HEK293T (cell line): Measurements from ENCODE around the gene CALML3.

Experiments
- CTCF ChIA-PET: fragments of 350-600 bp; formaldehyde crosslinking; extraction: SDS; loops from one replicate; lab custom pipeline; 2021; ENCODE audit warnings: antibody characterized with exemption, inconsistent platforms; lab: Yijun Ruan, JAX
- POLR2A ChIA-PET: fragments of 350-600 bp; formaldehyde crosslinking; extraction: SDS; loops from one replicate; lab custom pipeline; 2020; ENCODE audit warnings: antibody characterized with exemption, inconsistent platforms; lab: Yijun Ruan, JAX
- DNase-seq: peaks from one replicate; pipeline ENCODE4 v3.0.0; 2012; ENCODE audit warnings: mixed read lengths; ENCODE audit errors: extremely low spot score
- ARNT ChIP-seq: fragments of 450-650 bp; IDR thresholded peaks from 2 replicates; pipeline ENCODE4 v1.6.1; 2017; ENCODE audit warnings: mild to moderate bottlenecking
- BHLHE40 ChIP-seq: fragments of 450-650 bp; IDR thresholded peaks from 2 replicates; pipeline ENCODE4 v1.6.1; 2016; ENCODE audit warnings: mild to moderate bottlenecking, moderate library complexity, borderline replicate concordance
- CTBP1 ChIP-seq: fragments of 450-650 bp; IDR thresholded peaks from 2 replicates; pipeline ENCODE4 v1.6.1; 2016; ENCODE audit warnings: borderline replicate concordance
- ELF4 ChIP-seq: fragments of 450-650 bp; IDR thresholded peaks from 2 replicates; pipeline ENCODE4 v1.6.1; 2017; ENCODE audit warnings: antibody characterized with exemption
- FOXA1 ChIP-seq: fragments of 450-650 bp; IDR thresholded peaks from 2 replicates; pipeline ENCODE4 v1.6.1; 2016; ENCODE audit warnings: mild to moderate bottlenecking
- FOXK2 ChIP-seq: fragments of 450-650 bp; IDR thresholded peaks from 2 replicates; pipeline ENCODE4 v1.6.1; 2016; ENCODE audit warnings: mild to moderate bottlenecking
- FOXM1 ChIP-seq: fragments of 450-650 bp; IDR thresholded peaks from 2 replicates; pipeline ENCODE4 v1.6.1; 2017; ENCODE audit warnings: mild to moderate bottlenecking, borderline replicate concordance
- HDGF ChIP-seq: fragments of 450-650 bp; IDR thresholded peaks from 2 replicates; pipeline ENCODE4 v1.6.1; 2017; ENCODE audit warnings: antibody characterized with exemption, borderline replicate concordance
- L3MBTL2 ChIP-seq: fragments of 450-650 bp; conservative IDR thresholded peaks from 2 replicates; pipeline ENCODE4 v1.6.1; 2016; ENCODE audit warnings: mild to moderate bottlenecking
- LEF1 ChIP-seq: fragments of 450-650 bp; IDR thresholded peaks from 2 replicates; pipeline ENCODE4 v1.6.1; 2017; ENCODE audit warnings: mild to moderate bottlenecking, borderline replicate concordance
- NFRKB ChIP-seq: fragments of 450-650 bp; IDR thresholded peaks from 2 replicates; pipeline ENCODE4 v1.6.1; 2016; ENCODE audit warnings: mild to moderate bottlenecking, moderate library complexity
- PKNOX1 ChIP-seq: fragments of 450-650 bp; IDR thresholded peaks from 2 replicates; pipeline ENCODE4 v1.6.1; 2016
- SP1 ChIP-seq: fragments of 450-650 bp; IDR thresholded peaks from 2 replicates; pipeline ENCODE4 v1.6.1; 2017
- SUZ12 ChIP-seq: fragments of 450-650 bp; IDR thresholded peaks from 2 replicates; pipeline ENCODE4 v1.6.1; 2016; ENCODE audit warnings: mild to moderate bottlenecking
- TARDBP ChIP-seq: fragments of 450-650 bp; IDR thresholded peaks from 2 replicates; pipeline ENCODE4 v1.6.1; 2016
- ZNF384 ChIP-seq: fragments of 450-650 bp; IDR thresholded peaks from 2 replicates; pipeline ENCODE4 v1.6.1; 2016

Gene CALML3

GRCh38 chr10:5528989-5529701 lies 4.4 kb downstream of the CALML3 start:
- TF ChIP-seq ZNF384 (no peak), NFRKB (no peak), FOXK2 (no peak), L3MBTL2 (no peak)
- DNase-seq, result no peak
- ChIA-PET CTCF (no interaction called here), POLR2A (no interaction called here)

- TF ChIP-seq ARNT, result no peak
- no peak for TF ChIP-seq TARDBP
- no peak for TF ChIP-seq HDGF
- no peak for TF ChIP-seq NFRKB
- no peak for TF ChIP-seq PKNOX1
- TF ChIP-seq FOXM1, result no peak
- no peak for TF ChIP-seq ELF4
- TF ChIP-seq L3MBTL2, result no peak
- no peak for TF ChIP-seq CTBP1
- no peak for TF ChIP-seq SUZ12
- TF ChIP-seq FOXK2, result no peak
- no peak for TF ChIP-seq BHLHE40
- TF ChIP-seq LEF1, result no peak
- no peak for TF ChIP-seq FOXA1
- TF ChIP-seq ZNF384, result no peak
- TF ChIP-seq SP1, result no peak
- POLR2A ChIA-PET, result no interaction called here
- no peak for DNase-seq
- CTCF ChIA-PET, result no interaction called here
Observed at GRCh38 chr10:5529702-5530411, 5.1 kb downstream of the CALML3 start.

DNA sequence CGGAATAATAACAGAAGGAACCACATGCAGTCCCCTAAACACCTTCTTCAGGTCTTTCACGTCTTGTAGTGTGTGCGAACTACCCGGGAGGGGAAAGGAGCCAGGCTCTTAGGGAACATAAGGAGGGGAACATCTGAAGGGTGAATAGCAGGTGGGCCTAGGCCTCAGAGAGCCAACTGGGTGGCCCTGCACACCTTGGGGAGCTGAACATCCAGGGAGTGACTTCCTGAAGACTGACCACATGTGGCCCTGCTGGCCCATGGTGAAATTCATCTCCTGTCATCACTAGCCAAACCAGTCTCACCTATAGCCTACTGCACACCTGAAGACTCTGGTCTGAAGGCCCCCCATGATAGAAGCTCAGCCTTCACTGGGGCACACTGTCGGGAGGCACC lies 5.6 kb downstream of the CALML3 start:
- POLR2A ChIA-PET, result no interaction called here
- no peak for DNase-seq
- CTCF ChIA-PET, result no interaction called here
- TF ChIP-seq TARDBP (no peak), FOXM1 (no peak), SP1 (no peak), CTBP1 (no peak), ARNT (no peak), HDGF (no peak), NFRKB (no peak), ZNF384 (no peak), BHLHE40 (no peak), LEF1 (no peak), L3MBTL2 (no peak), PKNOX1 (no peak), ELF4 (no peak), FOXK2 (no peak)

GRCh38 chr10:5530846-5531557 lies 6.2 kb downstream of the CALML3 start:
- no peak for DNase-seq
- POLR2A ChIA-PET, result no interaction called here
- TF ChIP-seq L3MBTL2 (no peak), SUZ12 (no peak), ELF4 (no peak), FOXA1 (no peak), CTBP1 (no peak), ZNF384 (no peak), TARDBP (no peak), ARNT (no peak), BHLHE40 (no peak)
- CTCF ChIA-PET, result no interaction called here

DNA sequence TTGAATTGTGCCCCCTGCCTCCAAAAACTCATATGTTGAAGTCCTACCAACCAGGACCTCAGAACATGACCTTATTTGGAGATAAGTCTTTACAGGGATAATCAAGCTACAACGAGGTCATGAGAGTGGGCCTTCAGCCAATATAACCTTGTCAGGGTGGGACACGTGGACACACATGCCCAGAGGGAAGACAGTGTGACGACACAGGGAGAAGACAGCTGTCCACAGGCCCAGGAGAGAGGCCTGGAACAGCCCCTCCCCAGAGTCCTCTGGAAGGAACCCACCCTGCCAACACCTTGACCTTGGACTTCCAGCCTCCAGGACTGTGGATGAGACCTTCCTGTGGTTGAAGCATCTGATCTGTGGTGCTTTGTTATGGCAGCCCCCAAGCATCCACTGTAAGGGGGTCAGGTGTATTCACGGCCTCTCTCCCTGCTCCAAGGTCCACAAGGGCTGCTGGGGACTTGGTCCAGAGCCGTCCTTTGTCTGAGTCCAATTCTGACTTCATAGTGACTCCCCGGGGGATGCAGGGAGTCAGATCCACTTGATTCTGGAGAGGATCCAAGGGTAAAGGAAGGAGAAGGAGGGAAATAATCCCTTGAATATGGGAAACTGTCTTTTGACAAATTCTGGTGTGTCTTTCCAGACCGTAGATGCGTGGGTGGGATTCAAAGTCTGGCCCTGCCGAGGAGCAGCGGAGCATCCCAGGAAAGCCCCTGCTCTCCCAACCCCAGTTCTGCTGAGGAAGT lies 7.0 kb downstream of the CALML3 start:
- ChIA-PET POLR2A (no interaction called here), CTCF (no interaction called here)
- no peak for DNase-seq
- TF ChIP-seq L3MBTL2, result no peak
- TF ChIP-seq ARNT, result no peak
- no peak for TF ChIP-seq HDGF
- TF ChIP-seq LEF1, result no peak
- TF ChIP-seq TARDBP, result no peak
- TF ChIP-seq FOXA1, result no peak
- TF ChIP-seq ZNF384, result no peak
- TF ChIP-seq PKNOX1, result no peak
- no peak for TF ChIP-seq BHLHE40
- no peak for TF ChIP-seq SP1
- no peak for TF ChIP-seq FOXK2
- no peak for TF ChIP-seq FOXM1
- no peak for TF ChIP-seq CTBP1
- no peak for TF ChIP-seq NFRKB
- no peak for TF ChIP-seq ELF4
- no peak for TF ChIP-seq SUZ12

DNA sequence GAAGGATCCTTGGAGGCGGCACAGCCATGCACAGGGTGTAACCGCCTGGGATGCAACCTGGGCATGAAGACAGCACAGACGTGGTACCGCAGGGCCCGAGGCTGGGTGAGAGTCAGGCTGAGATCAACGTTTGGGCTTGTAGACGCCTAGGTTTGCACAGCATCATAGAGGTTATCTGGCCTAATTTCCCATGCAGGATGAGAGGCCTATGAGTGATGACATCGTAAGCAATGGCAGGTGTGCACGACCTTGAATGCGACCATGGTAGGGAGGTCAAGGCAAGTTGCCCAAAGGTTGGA lies 7.5 kb downstream of the CALML3 start:
- ChIA-PET POLR2A (no interaction called here), CTCF (no interaction called here)
- no peak for TF ChIP-seq CTBP1
- no peak for TF ChIP-seq HDGF
- no peak for TF ChIP-seq SP1
- no peak for DNase-seq
